Pancreas (tissue), 10 donors: ENCODE data around the gene HYI. TPM values are rescaled to one million over a fixed set of nuclear protein-coding genes. Genes with fewer than 3 reads are reported as not detected.
"Not testable (repeated sequence)": the region's sequence is repeated elsewhere in the genome, so short reads cannot be mapped to it uniquely, and the experiment has no call there.

Source experiments
- ATAC-seq, 4 donors: fragments of 200-7000 bp; cut with Tn5 transposase; one replicate each; pipeline versions ENCODE4 v1.8.0 to v1.9.1; 2020; ENCODE audit warnings: mild to moderate bottlenecking in 4 of 4, moderate library complexity in 4 of 4
- DNase-seq, 6 donors: peaks; one replicate each; pipeline ENCODE4 v3.0.0-alpha.2; 2020
- FAIRE-seq: peaks from 2 replicates; lab custom pipeline; 2012; peaks lifted over from hg19 to GRCh38; lab: Jason Lieb, UNC
- H3K27ac ChIP-seq, 4 donors: fragments of 200-600 bp; sonication (generic); 1 replicate in 3 of 4; 2 replicates in 1 of 4; pipeline versions ENCODE4 v1.5.0 to v1.8.0; 2020
- H3K27me3 ChIP-seq, 4 donors: fragments of 200-600 bp; one replicate each; pipeline ENCODE4 v1.8.0; 2021
- H3K36me3 ChIP-seq, 3 donors: fragments of 200-600 bp; sonication (generic) in 1 of 3; one replicate each; pipeline versions ENCODE4 v1.5.0 to v1.8.0; 2020 to 2021
- H3K4me1 ChIP-seq, 3 donors: fragments of 200-600 bp; one replicate each; pipeline ENCODE4 v1.8.0; 2021
- H3K4me3 ChIP-seq, 4 donors: fragments of 200-600 bp; sonication (generic) in 2 of 4; one replicate each; pipeline versions ENCODE4 v1.5.0 to v1.8.0; 2020 to 2021
- H3K9me3 ChIP-seq, 4 donors: fragments of 200-600 bp; one replicate each; pipeline ENCODE4 v1.8.0; 2021
- CTCF ChIP-seq, 4 donors: fragments of 200-600 bp; sonication (generic) in 3 of 4; IDR thresholded peaks; one replicate each; pipeline versions ENCODE4 v1.5.0 to v1.8.0; 2021; ENCODE audit warnings: antibody characterized with exemption in 4 of 4
- WGBS, 2 donors: extraction: QIAGEN DNeasy Blood & Tissue Kit; methylation state at CpG; one replicate each; pipeline ENCODE4 v1.1.7; 2013; 5-methylcytosine and 5-hydroxymethylcytosine counted together
- intact Hi-C, 3 donors: fragments of 100-400 bp; cut with DNase I; formaldehyde crosslinking; loops; one replicate each; pipeline versions ENCODE4 v1.11.1 to v1.14.2; 2022
- polyA plus RNA-seq, 2 donors: library from polyadenylated mRNA; stranded (reverse); fragments of 200-250 nt; gene quantifications; one replicate each; pipeline ENCODE4 v1.2.3, GENCODE V29; 2013
- total RNA-seq, 6 donors: library from RNA; stranded (reverse); fragmentation: NEBNext Ultra II Directional in 4 of 6; extraction: Animal tissue kit (Norgen Biotek cat#: 25700) in 4 of 6; gene quantifications; one replicate each; pipeline versions ENCODE4 v1.2.1 to v1.2.4, GENCODE V29; 2021 to 2023
- donor health status: healthy with polysubstance abuse.
- donor health status: DM: no; HTN: no; CAD: no; lungs with moderate emphysema.
- donor health status: DM: no; HTN: no; CAD: no.
- donor health status: control.
- donor health status: control.
- donor health status: Bipolar disorder and iron deficiency.
- donor health status: DM: yes; HTN: yes; CAD: no.
- donor health status: DM: no; HTN: no; CAD: no.
- donor health status: DM: no; HTN: no; CAD: no.
- donor health status: DM: yes; HTN: yes; CAD: no.

The HYI gene
- total and polyA plus RNA-seq, 8 donors = 39.9 to 235 (median 59.1) TPM

- no peak for TF ChIP-seq CTCF (IDR thresholded peaks at IDR 0.05)
- no peaks in the 10 kb centered on the region for H3K9me3 ChIP-seq
- no peak overlapping the region for H3K4me3 ChIP-seq
- no peak for ATAC-seq
- 62 to 70% methylated on average over 13 of the region's 13 CpGs for WGBS, 2 donors
- no peak overlapping the region for H3K27ac ChIP-seq
- no peaks in the 10 kb centered on the region for H3K36me3 ChIP-seq
- intact Hi-C loops = no loop called here
- no peak for DNase-seq
- H3K4me1 ChIP-seq = peaks cover 0 to 2% (median 0%) of the 10 kb centered on the region in 3 donors
- no peak for FAIRE-seq
- no peaks in the 10 kb centered on the region for H3K27me3 ChIP-seq
Measured at GRCh38 chr1:43464681-43465504, 11.2 kb upstream of the HYI start.

GRCh38 chr1:43463479-43463878, 9.7 kb upstream of the HYI start:
- WGBS, 2 donors = 81 to 85% methylated on average over 2 of the region's 2 CpGs
- no peak for ATAC-seq
- DNase-seq = no peak
- Histone ChIP-seq H3K36me3 (no peaks in the 10 kb centered on the region), H3K4me1 (peaks cover 0 to 2% (median 0%) of the 10 kb centered on the region in 3 donors), H3K4me3 (no peak overlapping the region), H3K27me3 (no peaks in the 10 kb centered on the region), H3K27ac (no peak overlapping the region), H3K9me3 (no peaks in the 10 kb centered on the region)
- TF ChIP-seq CTCF (IDR thresholded peaks at IDR 0.05) = no peak
- no peak for FAIRE-seq
- intact Hi-C loops = no loop called here

- Histone ChIP-seq H3K27me3 (no peaks in the 10 kb centered on the region), H3K9me3 (no peaks in the 10 kb centered on the region), H3K4me1 (peaks cover 0 to under 1% (median 0%) of the 10 kb centered on the region in 3 donors), H3K36me3 (no peaks in the 10 kb centered on the region), H3K27ac (no peak overlapping the region), H3K4me3 (no peak overlapping the region)
- no peak for TF ChIP-seq CTCF (IDR thresholded peaks at IDR 0.05)
- FAIRE-seq = no peak
- no peak for DNase-seq
- WGBS, 2 donors = 94 to 95% methylated on average over 5 of the region's 5 CpGs
- no peak for ATAC-seq
- intact Hi-C loops = no loop called here
Measured at GRCh38 chr1:43460988-43461693, 7.4 kb upstream of the HYI start.

- H3K36me3 ChIP-seq, DNase-seq, FAIRE-seq, H3K27ac ChIP-seq, H3K4me1 ChIP-seq, H3K27me3 ChIP-seq, ATAC-seq, H3K9me3 ChIP-seq, H3K4me3 ChIP-seq, intact Hi-C loops: not testable (repeated sequence)
- 88 to 93% methylated on average over 3 of the region's 3 CpGs for WGBS, 2 donors
Measured at GRCh38 chr1:43458379-43458778, 4.6 kb upstream of the HYI start.

- Histone ChIP-seq H3K9me3 (no peaks in the 10 kb centered on the region), H3K27me3 (no peaks in the 10 kb centered on the region), H3K4me1 (peaks cover 0 to 4% (median 0%) of the 10 kb centered on the region in 3 donors), H3K36me3 (peaks cover 0 to 14% (median 7%) of the 10 kb centered on the region in 3 donors), H3K4me3 (peak overlapping the region in 2 of 4 donors; percentile 64 to 67), H3K27ac (peak overlapping the region; percentile 72 to 91 (median 88))
- no peak for FAIRE-seq
- peak; percentile 7 to 22 (median 16) for ATAC-seq
- no peak for TF ChIP-seq CTCF (IDR thresholded peaks at IDR 0.05)
- peak in 2 of 6 donors; percentile 47 to 49 for DNase-seq
- intact Hi-C loops = no loop called here
- WGBS, 2 donors = 33 to 43% methylated on average over 7 of the region's 7 CpGs
Measured at GRCh38 chr1:43455213-43455889, 1.6 kb upstream of the HYI start.
